Stimulated activated naive CD8-positive, alpha-beta T cell treated with anti-CD3 and anti-CD28 coated beads, Interleukin-15, amount 100 ng/mL, for 72 hours (primary cell): Measurements from ENCODE around the gene MRAP2.
"Not testable (repeated sequence)": the region's sequence is repeated elsewhere in the genome, so short reads cannot be mapped to it uniquely, and the experiment has no call there.

ENCODE experiments used
- ATAC-seq: fragments of 150-1000 bp; cut with Tn5 transposase; 2 replicates; pipeline ENCODE4 v1.10.0; 2021; ENCODE audit warnings: mild to moderate bottlenecking, moderate library complexity
- DNase-seq, 2 donors: peaks; one replicate each; pipeline ENCODE4 v3.0.0; 2021 to 2022
- H3K27ac Mint-ChIP-seq, 2 donors: one replicate each; pipeline ENCODE4 v1.8.0; 2022; ENCODE audit warnings: mild to moderate bottlenecking in 2 of 2, mixed read lengths in 2 of 2, moderate library complexity in 2 of 2
- H3K27me3 Mint-ChIP-seq: one replicate; pipeline ENCODE4 v1.8.0; 2022; ENCODE audit warnings: mixed read lengths
- H3K4me1 Mint-ChIP-seq: one replicate; pipeline ENCODE4 v1.8.0; 2022; ENCODE audit warnings: mild to moderate bottlenecking, mixed read lengths
- H3K4me3 Mint-ChIP-seq, 2 donors: one replicate each; pipeline ENCODE4 v1.8.0; 2022; ENCODE audit warnings: mild to moderate bottlenecking in 2 of 2, mixed read lengths in 2 of 2, moderate library complexity in 1 of 2
- H3K9me3 Mint-ChIP-seq, 2 donors: one replicate each; pipeline ENCODE4 v1.8.0; 2022; ENCODE audit warnings: mixed read lengths in 2 of 2

The MRAP2 gene

GRCh38 chr6:84082689-84083265 lies 49.2 kb downstream of the MRAP2 start:
- no peak overlapping the region for H3K27ac Mint-ChIP-seq

GRCh38 chr6:84084705-84085104 lies 51.1 kb downstream of the MRAP2 start:
- peaks cover 34% of the 10 kb centered on the region for H3K27me3 Mint-ChIP-seq
- not testable (repeated sequence) for ATAC-seq, H3K27ac Mint-ChIP-seq, H3K4me1 Mint-ChIP-seq, H3K4me3 Mint-ChIP-seq, DNase-seq, H3K9me3 Mint-ChIP-seq

More at GRCh38 chr6:84082689-84083265, 49.2 kb downstream of the MRAP2 start:
- no peak overlapping the region for H3K4me3 Mint-ChIP-seq
- DNase-seq (no peak), ATAC-seq (no peak)
- peaks cover 17% of the 10 kb centered on the region for H3K27me3 Mint-ChIP-seq
- H3K4me1 Mint-ChIP-seq, result no peaks in the 10 kb centered on the region
- H3K9me3 Mint-ChIP-seq, result no peaks in the 10 kb centered on the region

GRCh38 chr6:84086056-84086455 lies 52.5 kb downstream of the MRAP2 start:
- H3K27ac Mint-ChIP-seq, result no peak overlapping the region
- H3K27me3 Mint-ChIP-seq, result peaks cover 32% of the 10 kb centered on the region
- ATAC-seq, result no peak
- no peaks in the 10 kb centered on the region for H3K4me1 Mint-ChIP-seq
- H3K9me3 Mint-ChIP-seq, result no peaks in the 10 kb centered on the region
- DNase-seq, result no peak
- H3K4me3 Mint-ChIP-seq, result no peak overlapping the region

- Mint-ChIP-seq H3K27ac (no peak overlapping the region), H3K4me1 (no peaks in the 10 kb centered on the region), H3K27me3 (peaks cover 26% of the 10 kb centered on the region), H3K4me3 (no peak overlapping the region), H3K9me3 (no peaks in the 10 kb centered on the region)
- ATAC-seq (no peak), DNase-seq (no peak)
Observed at GRCh38 chr6:84086545-84087429, 53.2 kb downstream of the MRAP2 start.

- peaks cover 29% of the 10 kb centered on the region for H3K27me3 Mint-ChIP-seq
- no peak overlapping the region for H3K4me3 Mint-ChIP-seq
- ATAC-seq, result no peak
- no peaks in the 10 kb centered on the region for H3K9me3 Mint-ChIP-seq
- H3K4me1 Mint-ChIP-seq, result no peaks in the 10 kb centered on the region
- no peak for DNase-seq
- H3K27ac Mint-ChIP-seq, result no peak overlapping the region
Observed at GRCh38 chr6:84089081-84089480, 55.5 kb downstream of the MRAP2 start.

- Mint-ChIP-seq H3K4me3 (no peak overlapping the region), H3K9me3 (no peaks in the 10 kb centered on the region), H3K4me1 (no peaks in the 10 kb centered on the region)
Observed at GRCh38 chr6:84089552-84089951, 56.0 kb downstream of the MRAP2 start.

GRCh38 chr6:84093441-84094435 lies 60.2 kb downstream of the MRAP2 start:
- no peaks in the 10 kb centered on the region for H3K9me3 Mint-ChIP-seq
- H3K27me3 Mint-ChIP-seq, result peaks cover 26% of the 10 kb centered on the region
- no peak overlapping the region for H3K4me3 Mint-ChIP-seq
- no peak overlapping the region for H3K27ac Mint-ChIP-seq
- no peak for ATAC-seq
- DNase-seq, result no peak
- no peaks in the 10 kb centered on the region for H3K4me1 Mint-ChIP-seq

More at GRCh38 chr6:84089552-84089951, 56.0 kb downstream of the MRAP2 start:
- Mint-ChIP-seq H3K27ac (no peak overlapping the region), H3K27me3 (peaks cover 33% of the 10 kb centered on the region)
- DNase-seq, result no peak
- ATAC-seq, result no peak

- Mint-ChIP-seq H3K4me1 (no peaks in the 10 kb centered on the region), H3K4me3 (no peak overlapping the region), H3K9me3 (no peaks in the 10 kb centered on the region), H3K27ac (no peak overlapping the region), H3K27me3 (peaks cover 19% of the 10 kb centered on the region)
- no peak for ATAC-seq
- no peak for DNase-seq
Observed at GRCh38 chr6:84095156-84095555, 61.6 kb downstream of the MRAP2 start.

GRCh38 chr6:84103029-84103428 lies 69.5 kb downstream of the MRAP2 start:
- Mint-ChIP-seq H3K4me1 (no peaks in the 10 kb centered on the region), H3K27ac (no peak overlapping the region), H3K27me3 (peaks cover 14% of the 10 kb centered on the region), H3K4me3 (no peak overlapping the region), H3K9me3 (peaks cover 0 to 5% of the 10 kb centered on the region in 2 donors)
- DNase-seq, result no peak
- ATAC-seq, result no peak

GRCh38 chr6:84105215-84105924 lies 71.8 kb downstream of the MRAP2 start:
- not testable (repeated sequence) for H3K27ac Mint-ChIP-seq, DNase-seq

GRCh38 chr6:84107495-84107894 lies 73.9 kb downstream of the MRAP2 start:
- Mint-ChIP-seq H3K27me3 (peaks cover 7% of the 10 kb centered on the region), H3K27ac (no peak overlapping the region), H3K4me1 (no peaks in the 10 kb centered on the region), H3K4me3 (no peak overlapping the region), H3K9me3 (peaks cover 3 to 8% of the 10 kb centered on the region in 2 donors)
- DNase-seq (no peak), ATAC-seq (no peak)

More at GRCh38 chr6:84105215-84105924, 71.8 kb downstream of the MRAP2 start:
- H3K4me1 Mint-ChIP-seq, H3K4me3 Mint-ChIP-seq, ATAC-seq, H3K9me3 Mint-ChIP-seq: not testable (repeated sequence)
- peaks cover 14% of the 10 kb centered on the region for H3K27me3 Mint-ChIP-seq

- not testable (repeated sequence) for ATAC-seq, H3K4me3 Mint-ChIP-seq
Observed at GRCh38 chr6:84111351-84111750, 77.8 kb downstream of the MRAP2 start.

GRCh38 chr6:84114933-84115594 lies 81.5 kb downstream of the MRAP2 start:
- DNase-seq, H3K4me1 Mint-ChIP-seq, ATAC-seq, H3K4me3 Mint-ChIP-seq, H3K27ac Mint-ChIP-seq: not testable (repeated sequence)
- Mint-ChIP-seq H3K9me3 (peaks cover 26% of the 10 kb centered on the region in 2 donors), H3K27me3 (peaks cover 30% of the 10 kb centered on the region)

More at GRCh38 chr6:84111351-84111750, 77.8 kb downstream of the MRAP2 start:
- Mint-ChIP-seq H3K27me3 (peaks cover 16% of the 10 kb centered on the region), H3K9me3 (peaks cover 14 to 18% of the 10 kb centered on the region in 2 donors)
- DNase-seq, H3K27ac Mint-ChIP-seq, H3K4me1 Mint-ChIP-seq: not testable (repeated sequence)

GRCh38 chr6:84118191-84118590 lies 84.6 kb downstream of the MRAP2 start:
- Mint-ChIP-seq H3K4me3 (no peak overlapping the region), H3K9me3 (peaks cover 17 to 26% of the 10 kb centered on the region in 2 donors), H3K4me1 (no peaks in the 10 kb centered on the region), H3K27me3 (peaks cover 30% of the 10 kb centered on the region), H3K27ac (no peak overlapping the region)
- ATAC-seq (no peak), DNase-seq (no peak)
